Prostate gland (tissue), 2 donors: ENCODE data around the gene STRN3. TPM values are rescaled to one million over a fixed set of nuclear protein-coding genes. Genes with fewer than 3 reads are reported as not detected.

Source experiments
- DNase-seq: peaks from one replicate; pipeline ENCODE4 v3.0.0-alpha.2; 2019; ENCODE audit warnings: low spot score
- H3K27ac ChIP-seq, 2 donors: fragments of 200-600 bp; sonication (generic); 2 replicates each; pipeline ENCODE4 v1.5.1; 2017 to 2019
- H3K27me3 ChIP-seq: fragments of 200-600 bp; sonication (generic); replicated peaks from 2 replicates; pipeline ENCODE4 v1.5.1; 2019; ENCODE audit not compliant: insufficient read depth
- H3K36me3 ChIP-seq, 2 donors: fragments of 200-600 bp; sonication (generic); 1 replicate in 1 of 2; 2 replicates in 1 of 2; pipeline versions ENCODE4 v1.5.1 to v1.8.1; 2017 to 2019
- H3K4me1 ChIP-seq: fragments of 200-600 bp; sonication (generic); replicated peaks from 2 replicates; pipeline ENCODE4 v1.5.1; 2019
- H3K4me3 ChIP-seq, 2 donors: fragments of 200-600 bp; sonication (generic); 2 replicates each; pipeline ENCODE4 v1.5.1; 2017 to 2019
- H3K9me3 ChIP-seq: fragments of 200-600 bp; sonication (generic); 2 replicates; pipeline ENCODE4 v1.5.1; 2017
- CTCF ChIP-seq, 4 experiments: fragments of 200-600 bp in 2 of 4; fragments of 450-650 bp in 2 of 4; sonication (generic) in 2 of 4; IDR thresholded peaks; 1 replicate in 3 of 4; 2 replicates in 1 of 4; pipeline ENCODE4 v1.5.1; 2016 to 2019; ENCODE audit warnings: antibody characterized with exemption in 4 of 4, mild to moderate bottlenecking in 2 of 4, moderate library complexity in 2 of 4
- POLR2A ChIP-seq: fragments of 450-650 bp; IDR thresholded peaks from one replicate; pipeline ENCODE4 v1.6.1; 2016; ENCODE audit warnings: antibody characterized with exemption, mild to moderate bottlenecking
- POLR2AphosphoS5 ChIP-seq: sonication (generic); formaldehyde crosslinking; IDR thresholded peaks from one replicate; pipeline ENCODE4 v1.6.1; 2017; ENCODE audit warnings: antibody characterized with exemption
- WGBS: methylation state at CpG from one replicate; pipeline ENCODE4 v1.1.5; 2018; 5-methylcytosine and 5-hydroxymethylcytosine counted together
- intact Hi-C: fragments of 100-400 bp; cut with DNase I; formaldehyde crosslinking; loops from one replicate; pipeline ENCODE4 v1.14.2; 2022
- total RNA-seq, 2 donors: library from RNA; depleted of rRNA; stranded (reverse); fragments of >200 nt; gene quantifications; one replicate each; pipeline ENCODE4 v1.1.0, GENCODE V29; 2016

Gene STRN3
- total RNA-seq, 2 donors from 2014 or later, result 25.6 to 40.5 TPM

GRCh38 chr14:30864934-30865333 lies 161.2 kb downstream of the STRN3 start:
- Histone ChIP-seq H3K27me3 (no peaks in the 10 kb centered on the region), H3K4me1 (no peaks in the 10 kb centered on the region), H3K9me3 (no peaks in the 10 kb centered on the region), H3K36me3 (no peaks in the 10 kb centered on the region), H3K4me3 (no peak overlapping the region), H3K27ac (no peak overlapping the region)
- WGBS, result 83% methylated on average over 5 of the region's 5 CpGs
- no peak for DNase-seq
- intact Hi-C loops, result no loop called here
- TF ChIP-seq POLR2AphosphoS5 (no peak), POLR2A (no peak), CTCF (IDR thresholded peaks at IDR 0.05) (no peak)

- no peak overlapping the region for H3K4me3 ChIP-seq
- WGBS, result 86% methylated on average over 1 of the region's 1 CpG
Measured at GRCh38 chr14:30861200-30861599, 165.0 kb downstream of the STRN3 start.

GRCh38 chr14:30855345-30856037 lies 170.7 kb downstream of the STRN3 start:
- intact Hi-C loops, result no loop called here
- 86% methylated on average over 6 of the region's 6 CpGs for whole genome bisulfite sequencing
- Histone ChIP-seq H3K9me3 (no peaks in the 10 kb centered on the region), H3K4me1 (no peaks in the 10 kb centered on the region), H3K27ac (no peak overlapping the region), H3K27me3 (no peaks in the 10 kb centered on the region), H3K36me3 (no peaks in the 10 kb centered on the region), H3K4me3 (no peak overlapping the region)
- no peak for DNase-seq
- TF ChIP-seq CTCF (IDR thresholded peaks at IDR 0.05) (no peak), POLR2A (no peak)

More at GRCh38 chr14:30861200-30861599, 165.0 kb downstream of the STRN3 start:
- Histone ChIP-seq H3K27ac (no peak overlapping the region), H3K4me1 (no peaks in the 10 kb centered on the region), H3K9me3 (no peaks in the 10 kb centered on the region), H3K27me3 (no peaks in the 10 kb centered on the region), H3K36me3 (no peaks in the 10 kb centered on the region)
- TF ChIP-seq POLR2AphosphoS5, result no peak
- no peak for TF ChIP-seq POLR2A
- TF ChIP-seq CTCF (IDR thresholded peaks at IDR 0.05), result no peak
- DNase-seq, result no peak
- intact Hi-C loops, result no loop called here

GRCh38 chr14:30854492-30854891 lies 171.7 kb downstream of the STRN3 start:
- no peaks in the 10 kb centered on the region for H3K9me3 ChIP-seq
- no peaks in the 10 kb centered on the region for H3K4me1 ChIP-seq
- intact Hi-C loops, result no loop called here
- TF ChIP-seq CTCF (IDR thresholded peaks at IDR 0.05), result no peak
- DNase-seq, result no peak
- no peak overlapping the region for H3K27ac ChIP-seq
- H3K4me3 ChIP-seq, result no peak overlapping the region
- H3K27me3 ChIP-seq, result no peaks in the 10 kb centered on the region
- H3K36me3 ChIP-seq, result no peaks in the 10 kb centered on the region

- H3K4me3 ChIP-seq, result no peak overlapping the region
Measured at GRCh38 chr14:30853946-30854345, 172.2 kb downstream of the STRN3 start.

More at GRCh38 chr14:30853946-30854345, 172.2 kb downstream of the STRN3 start:
- Histone ChIP-seq H3K9me3 (no peaks in the 10 kb centered on the region), H3K27ac (no peak overlapping the region), H3K36me3 (no peaks in the 10 kb centered on the region), H3K4me1 (no peaks in the 10 kb centered on the region), H3K27me3 (no peaks in the 10 kb centered on the region)
- no peak for DNase-seq
- intact Hi-C loops, result no loop called here
- TF ChIP-seq POLR2A, result no peak
- no peak for TF ChIP-seq POLR2AphosphoS5
- no peak for TF ChIP-seq CTCF (IDR thresholded peaks at IDR 0.05)
